GM18505 (cell line): Measurements from ENCODE around the gene DIDO1.
"Not testable (repeated sequence)": the region's sequence is repeated elsewhere in the genome, so short reads cannot be mapped to it uniquely, and the experiment has no call there.

Experiments used
- ATAC-seq: cut with Tn5 transposase; IDR thresholded peaks from one replicate; pipeline ENCODE4 v1.9.1; 2021; ENCODE audit not compliant: unreplicated experiment
- POLR2A ChIP-seq: IDR thresholded peaks from 4 replicates; pipeline ENCODE4 v1.6.1; 2011; ENCODE audit warnings: borderline replicate concordance; ENCODE audit not compliant: insufficient read depth, insufficient read length; ENCODE audit errors: extremely low read depth

The DIDO1 gene

GRCh38 chr20:62852196-62852595 is 74.1 kb downstream of the DIDO1 start:
- ATAC-seq, result no peak
- TF ChIP-seq POLR2A, result no peak

- no peak for ATAC-seq
- TF ChIP-seq POLR2A, result no peak
These were observed 75.9 kb downstream of the DIDO1 start for GRCh38 chr20:62850333-62850974.

GRCh38 chr20:62849431-62849830 is 76.9 kb downstream of the DIDO1 start:
- TF ChIP-seq POLR2A, result no peak
- no peak for ATAC-seq

- not testable (repeated sequence) for ATAC-seq
These were observed 77.4 kb downstream of the DIDO1 start for GRCh38 chr20:62848917-62849316.

- TF ChIP-seq POLR2A, result no peak
- no peak for ATAC-seq
These were observed 80.0 kb downstream of the DIDO1 start for GRCh38 chr20:62846166-62846890.

GRCh38 chr20:62845416-62846160 is 80.7 kb downstream of the DIDO1 start:
- TF ChIP-seq POLR2A, result no peak
- no peak for ATAC-seq

GRCh38 chr20:62844182-62844581 is 82.1 kb downstream of the DIDO1 start:
- ATAC-seq, result no peak
- no peak for TF ChIP-seq POLR2A

GRCh38 chr20:62843656-62844055 is 82.6 kb downstream of the DIDO1 start:
- no peak for TF ChIP-seq POLR2A
- ATAC-seq, result no peak

GRCh38 chr20:62841705-62842212 is 84.5 kb downstream of the DIDO1 start:
- no peak for TF ChIP-seq POLR2A
- no peak for ATAC-seq

- no peak for TF ChIP-seq POLR2A
- ATAC-seq, result no peak
These were observed 85.8 kb downstream of the DIDO1 start for GRCh38 chr20:62840244-62841197.

- TF ChIP-seq POLR2A, result no peak
- ATAC-seq, result no peak
These were observed 86.5 kb downstream of the DIDO1 start for GRCh38 chr20:62839816-62840215.

GRCh38 chr20:62839261-62839660 is 87.0 kb downstream of the DIDO1 start:
- ATAC-seq, result no peak
- no peak for TF ChIP-seq POLR2A
